GM06990 (cell line): ENCODE data around the gene SERAC1.

Experiments
- DNase-seq: peaks from one replicate; pipeline ENCODE4 v3.0.0-alpha.2; 2011; ENCODE audit not compliant: insufficient read length; ENCODE audit errors: extremely low read depth
- H3K27me3 ChIP-seq: replicated peaks from 2 replicates; pipeline ENCODE4 v1.6.0; 2011; ENCODE audit warnings: low read length; ENCODE audit not compliant: control insufficient read depth, insufficient read depth
- H3K36me3 ChIP-seq: 2 replicates; pipeline ENCODE4 v1.5.1; 2011; ENCODE audit warnings: low read length; ENCODE audit not compliant: control insufficient read depth, insufficient read depth
- H3K4me3 ChIP-seq: replicated peaks from 2 replicates; pipeline ENCODE4 v1.5.1; 2011; ENCODE audit warnings: low read depth, mild to moderate bottlenecking, control low read depth, low read length
- TF ChIP-seq, protein P1 (sequence below): IDR thresholded peaks from 2 replicates; pipeline ENCODE4 v1.5.1; 2011; ENCODE audit warnings: low read length, control low read depth, mild to moderate bottlenecking, inconsistent platforms; ENCODE audit not compliant: insufficient read depth, poor library complexity, severe bottlenecking

Gene SERAC1

GRCh38 chr6:158060455-158061360 lies 107.4 kb downstream of the SERAC1 start:
- H3K27me3 ChIP-seq: no peaks in the 10 kb centered on the region
- no peak for DNase-seq
- no peaks in the 10 kb centered on the region for H3K36me3 ChIP-seq
- TF ChIP-seq, protein P1, sequence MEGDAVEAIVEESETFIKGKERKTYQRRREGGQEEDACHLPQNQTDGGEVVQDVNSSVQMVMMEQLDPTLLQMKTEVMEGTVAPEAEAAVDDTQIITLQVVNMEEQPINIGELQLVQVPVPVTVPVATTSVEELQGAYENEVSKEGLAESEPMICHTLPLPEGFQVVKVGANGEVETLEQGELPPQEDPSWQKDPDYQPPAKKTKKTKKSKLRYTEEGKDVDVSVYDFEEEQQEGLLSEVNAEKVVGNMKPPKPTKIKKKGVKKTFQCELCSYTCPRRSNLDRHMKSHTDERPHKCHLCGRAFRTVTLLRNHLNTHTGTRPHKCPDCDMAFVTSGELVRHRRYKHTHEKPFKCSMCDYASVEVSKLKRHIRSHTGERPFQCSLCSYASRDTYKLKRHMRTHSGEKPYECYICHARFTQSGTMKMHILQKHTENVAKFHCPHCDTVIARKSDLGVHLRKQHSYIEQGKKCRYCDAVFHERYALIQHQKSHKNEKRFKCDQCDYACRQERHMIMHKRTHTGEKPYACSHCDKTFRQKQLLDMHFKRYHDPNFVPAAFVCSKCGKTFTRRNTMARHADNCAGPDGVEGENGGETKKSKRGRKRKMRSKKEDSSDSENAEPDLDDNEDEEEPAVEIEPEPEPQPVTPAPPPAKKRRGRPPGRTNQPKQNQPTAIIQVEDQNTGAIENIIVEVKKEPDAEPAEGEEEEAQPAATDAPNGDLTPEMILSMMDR: no peak
- no peak overlapping the region for H3K4me3 ChIP-seq
